ENCODE results near the gene SPAG9. TPM values are rescaled to one million over a fixed set of nuclear protein-coding genes. Genes with fewer than 3 reads are reported as not detected.

The SPAG9 gene
- total and polyA plus RNA-seq, 2 donors (not counting 1 experiment from before 2014, with no cell fraction given): 8.6 to 64.1 TPM

- H2AFZ ChIP-seq (ENCODE audit: insufficient read depth, low read depth, low read length, poor library complexity, severe bottlenecking): no peak overlapping the region
- no peak for TF ChIP-seq EZH2 (IDR thresholded peaks at IDR 0.05; ENCODE audit: borderline replicate concordance, insufficient read depth, low read depth, low read length, poor library complexity, severe bottlenecking)
- TF ChIP-seq CTCF (IDR thresholded peaks at IDR 0.05): no peak
- peak overlapping the region; percentile 96 for H3K4me3 Mint-ChIP-seq
- no peaks in the 10 kb centered on the region for H3K27me3 ChIP-seq (replicated peaks in 1 of 4; ENCODE audit: control extremely low read depth in 1 of 4, control insufficient read depth in 3 of 4, insufficient read depth in 4 of 4, low read length in 3 of 4)
- 72% methylated on average over 7 of the region's 14 CpGs for WGBS (ENCODE audit: insufficient coverage)
- peak; percentile 14 for DNase-seq
- H3K4me1 Mint-ChIP-seq: peaks cover 54% of the 10 kb centered on the region
- H3K27ac ChIP-seq (ENCODE audit: low read length in 2 of 2): peak overlapping the region in 1 of 2 donors; percentile 93
- intact Hi-C loops (cut with micrococcal nuclease): no loop called here
- peak overlapping the region in 2 of 5 experiments; percentile 89 to 98 for H3K4me3 ChIP-seq (ENCODE audit: control extremely low read depth in 1 of 5, extremely low read depth in 1 of 5, insufficient read depth in 1 of 5, low read depth in 2 of 5, low read length in 4 of 5)
- peaks cover 69% of the 10 kb centered on the region for H3K79me2 ChIP-seq (ENCODE audit: control insufficient read depth, insufficient read depth, low read length)
- no peak for ATAC-seq (ENCODE audit: low read depth)
- no peak overlapping the region for H3K9ac ChIP-seq (ENCODE audit: low read length)
- peaks cover 33 to 35% of the 10 kb centered on the region in 2 donors for H3K4me1 ChIP-seq (ENCODE audit: control insufficient read depth in 2 of 2, insufficient read depth in 2 of 2, low read length in 2 of 2)
- H3K27me3 Mint-ChIP-seq: no peaks in the 10 kb centered on the region
- H3K4me2 ChIP-seq (replicated peaks; ENCODE audit: low read depth, low read length, poor library complexity, severe bottlenecking): peak overlapping the region; percentile 91
- no peaks in the 10 kb centered on the region for H3K36me3 ChIP-seq (replicated peaks in 1 of 2; ENCODE audit: control extremely low read depth in 1 of 2, control insufficient read depth in 1 of 2, extremely low read depth in 1 of 2, insufficient read depth in 2 of 2, low read length in 1 of 2)
- CTCF ChIA-PET: interaction anchor here (0.7 to 1.4 kb wide), 2 partner anchors 116 to 220 kb away, joined by 3 to 4 read pairs; no protein-coding TSS in a partner anchor
- H3K9me3 Mint-ChIP-seq (ENCODE audit: insufficient read depth): no peaks in the 10 kb centered on the region
- no peaks in the 10 kb centered on the region for H3K9me3 ChIP-seq (ENCODE audit: control extremely low read depth in 1 of 3, control insufficient read depth in 2 of 3, insufficient read depth in 1 of 3, low read length in 2 of 3)
- peaks cover 26% of the 10 kb centered on the region for H4K20me1 ChIP-seq (ENCODE audit: control insufficient read depth, insufficient read depth, low read length, poor library complexity, severe bottlenecking)
- H3K27ac Mint-ChIP-seq: no peak overlapping the region
- POLR2A ChIA-PET: interaction anchor here (0.7 kb wide), 1 partner anchor 10 kb away, joined by 3 read pairs; no protein-coding TSS in a partner anchor
These were observed 2.1 kb downstream of the SPAG9 start for GRCh38 chr17:51118330-51119195.

- Mint-ChIP-seq H3K4me1 (peaks cover 41% of the 10 kb centered on the region), H3K4me3 (no peak overlapping the region), H3K27ac (no peak overlapping the region), H3K9me3 (ENCODE audit: insufficient read depth) (no peaks in the 10 kb centered on the region), H3K27me3 (no peaks in the 10 kb centered on the region)
- POLR2A ChIA-PET: no interaction called here
- Histone ChIP-seq H4K20me1 (ENCODE audit: control insufficient read depth, insufficient read depth, low read length, poor library complexity, severe bottlenecking) (peaks cover 47% of the 10 kb centered on the region), H3K36me3 (replicated peaks in 1 of 2; ENCODE audit: control extremely low read depth in 1 of 2, control insufficient read depth in 1 of 2, extremely low read depth in 1 of 2, insufficient read depth in 2 of 2, low read length in 1 of 2) (no peaks in the 10 kb centered on the region), H3K9me3 (ENCODE audit: control extremely low read depth in 1 of 3, control insufficient read depth in 2 of 3, insufficient read depth in 1 of 3, low read length in 2 of 3) (no peaks in the 10 kb centered on the region), H3K9ac (ENCODE audit: low read length) (no peak overlapping the region), H3K79me2 (ENCODE audit: control insufficient read depth, insufficient read depth, low read length) (peaks cover 99% of the 10 kb centered on the region), H2AFZ (ENCODE audit: insufficient read depth, low read depth, low read length, poor library complexity, severe bottlenecking) (no peak overlapping the region), H3K4me2 (replicated peaks; ENCODE audit: low read depth, low read length, poor library complexity, severe bottlenecking) (no peak overlapping the region), H3K27me3 (replicated peaks in 1 of 4; ENCODE audit: control extremely low read depth in 1 of 4, control insufficient read depth in 3 of 4, insufficient read depth in 4 of 4, low read length in 3 of 4) (no peaks in the 10 kb centered on the region), H3K4me1 (ENCODE audit: control insufficient read depth in 2 of 2, insufficient read depth in 2 of 2, low read length in 2 of 2) (peaks cover 22 to 26% of the 10 kb centered on the region in 2 donors), H3K4me3 (ENCODE audit: control extremely low read depth in 1 of 5, extremely low read depth in 1 of 5, insufficient read depth in 1 of 5, low read depth in 2 of 5, low read length in 4 of 5) (no peak overlapping the region), H3K27ac (ENCODE audit: low read length in 2 of 2) (no peak overlapping the region)
- WGBS (ENCODE audit: insufficient coverage): 80% methylated on average over 1 of the region's 4 CpGs
- no peak for ATAC-seq (ENCODE audit: low read depth)
- DNase-seq: no peak
- intact Hi-C loops (cut with micrococcal nuclease): no loop called here
- CTCF ChIA-PET: no interaction called here
- no peak for TF ChIP-seq EZH2 (IDR thresholded peaks at IDR 0.05; ENCODE audit: borderline replicate concordance, insufficient read depth, low read depth, low read length, poor library complexity, severe bottlenecking)
- no peak for TF ChIP-seq CTCF (IDR thresholded peaks at IDR 0.05)
These were observed 5.5 kb downstream of the SPAG9 start for GRCh38 chr17:51115179-51115578.

Measured in B cell (primary cell).